ENCODE data around the gene KAZALD1. TPM values are rescaled to one million over a fixed set of nuclear protein-coding genes. Genes with fewer than 3 reads are reported as not detected.

Gene KAZALD1
- total RNA-seq = 10 to 100 TPM in 1 of 4 donors, 1 to 10 TPM in 3; 4.0 to 13.5 (median 8.4) TPM

GRCh38 chr10:101061624-101062231 is at the start of gene KAZALD1:
Gene KAZALD1, plus strand, starts transcription at chr10:101061989. Its CDS starts 604 bp downstream, at chr10:101062593.
- TF ChIP-seq CTCF (IDR thresholded peaks at IDR 0.05) (no peak), EP300 (IDR thresholded peaks at IDR 0.05) (no peak), POLR2A (IDR thresholded peaks at IDR 0.05) (no peak)
- Histone ChIP-seq H3K36me3 (no peaks in the 10 kb centered on the region), H3K27me3 (peaks cover 0 to 6% of the 10 kb centered on the region in 2 donors), H3K27ac (peak within 1 kb of the TSS; percentile 93 to 99 (median 97)), H3K4me3 (peak within 1 kb of the TSS; percentile 74 to 87 (median 82)), H3K4me1 (peaks cover 0 to 62% (median 37%) of the 10 kb centered on the region in 4 donors), H3K9me3 (no peaks in the 10 kb centered on the region)
- WGBS, 2 donors = 19 to 22% methylated on average over 31 of the region's 31 CpGs
- no peak for DNase-seq (ENCODE audit: low spot score in 2 of 2)

GRCh38 chr10:101012525-101013364 is 49.0 kb upstream of the KAZALD1 start:
- Histone ChIP-seq H3K27me3 (no peaks in the 10 kb centered on the region), H3K4me1 (peaks cover 0 to 49% (median 26%) of the 10 kb centered on the region in 4 donors), H3K9me3 (no peaks in the 10 kb centered on the region), H3K27ac (peak overlapping the region; percentile 0 to 84 (median 70)), H3K4me3 (no peak overlapping the region), H3K36me3 (no peaks in the 10 kb centered on the region)
- WGBS, 2 donors = 6 to 12% methylated on average over 14 of the region's 14 CpGs
- peak; percentile 78 to 97 (median 92) for TF ChIP-seq CTCF (IDR thresholded peaks at IDR 0.05)
- no peak for TF ChIP-seq POLR2A (IDR thresholded peaks at IDR 0.05)
- peak in 1 of 2 donors; percentile 83 for TF ChIP-seq EP300 (IDR thresholded peaks at IDR 0.05)
- peak; percentile 81 to 90 for DNase-seq (ENCODE audit: low spot score in 2 of 2)

- Histone ChIP-seq H3K4me3 (no peak overlapping the region), H3K27me3 (no peaks in the 10 kb centered on the region), H3K4me1 (peaks cover 0 to 44% (median 23%) of the 10 kb centered on the region in 4 donors), H3K27ac (peak overlapping the region in 3 of 4 donors; percentile 62 to 84 (median 77)), H3K36me3 (no peaks in the 10 kb centered on the region), H3K9me3 (no peaks in the 10 kb centered on the region)
- DNase-seq (ENCODE audit: low spot score in 2 of 2) = no peak
- TF ChIP-seq EP300 (IDR thresholded peaks at IDR 0.05) (no peak), CTCF (IDR thresholded peaks at IDR 0.05) (no peak), POLR2A (IDR thresholded peaks at IDR 0.05) (no peak)
- 55 to 59% methylated on average over 9 of the region's 9 CpGs for WGBS, 2 donors
Observed at GRCh38 chr10:101013365-101013825, 48.4 kb upstream of the KAZALD1 start.

GRCh38 chr10:101014230-101014884 is 47.4 kb upstream of the KAZALD1 start:
- Histone ChIP-seq H3K9me3 (no peaks in the 10 kb centered on the region), H3K27me3 (peaks cover 0 to 7% of the 10 kb centered on the region in 2 donors), H3K27ac (no peak overlapping the region), H3K36me3 (no peaks in the 10 kb centered on the region), H3K4me1 (peaks cover 0 to 43% (median 28%) of the 10 kb centered on the region in 4 donors), H3K4me3 (no peak overlapping the region)
- 19 to 25% methylated on average over 11 of the region's 11 CpGs for WGBS, 2 donors
- TF ChIP-seq EP300 (IDR thresholded peaks at IDR 0.05) (no peak), CTCF (IDR thresholded peaks at IDR 0.05) (peak; percentile 91 to 94 (median 93)), POLR2A (IDR thresholded peaks at IDR 0.05) (no peak)
- peak; percentile 82 to 93 for DNase-seq (ENCODE audit: low spot score in 2 of 2)
